HEK293 (cell line): ENCODE measurements around the gene DKK3.
A peak's percentile ranks its signal among the peaks of the same experiment; 100 is the strongest.

Source experiments
- CTCF ChIA-PET: fragments of 350-600 bp; formaldehyde crosslinking; extraction: SDS; loops from one replicate; lab custom pipeline; 2021; ENCODE audit warnings: antibody characterized with exemption; lab: Yijun Ruan, JAX
- POLR2A ChIA-PET: fragments of 300-600 bp; formaldehyde crosslinking; extraction: SDS; loops from one replicate; lab custom pipeline; 2020; ENCODE audit warnings: antibody characterized with exemption, inconsistent platforms; lab: Yijun Ruan, JAX
- H3K27ac ChIP-seq: fragments of 200-500 bp; sonication (Bioruptor generic); 2 replicates; pipeline ENCODE4 v1.5.1; 2014; ENCODE audit warnings: low read depth, low read length, control low read depth, inconsistent platforms; ENCODE audit errors: extremely low read depth
- H3K36me3 ChIP-seq, 2 experiments: fragments of 200-500 bp in 1 of 2; sonication (Bioruptor generic) in 1 of 2; 1 replicate in 1 of 2; 2 replicates in 1 of 2; pipeline ENCODE4 v1.5.1; 2014 to 2017; ENCODE audit warnings: inconsistent platforms in 2 of 2, low read length in 2 of 2; ENCODE audit not compliant: control insufficient read depth in 2 of 2, insufficient read depth in 1 of 2
- H3K4me1 ChIP-seq: fragments of 200-500 bp; sonication (Bioruptor generic); 2 replicates; pipeline ENCODE4 v1.5.1; 2014; ENCODE audit warnings: mild to moderate bottlenecking, low read length, inconsistent platforms; ENCODE audit not compliant: control insufficient read depth, insufficient read depth
- H3K4me3 ChIP-seq: 2 replicates; pipeline ENCODE4 v1.5.1; 2011; ENCODE audit warnings: low read depth, mild to moderate bottlenecking, control low read depth, low read length, moderate library complexity
- H3K9me3 ChIP-seq: fragments of 200-500 bp; sonication (Bioruptor generic); 2 replicates; pipeline ENCODE4 v1.5.1; 2014; ENCODE audit warnings: low read depth, low read length, inconsistent platforms; ENCODE audit not compliant: control insufficient read depth, insufficient read depth
- ELK4 ChIP-seq: IDR thresholded peaks from 2 replicates; pipeline ENCODE4 v1.6.1; 2011; ENCODE audit warnings: mild to moderate bottlenecking, low read depth, low read length, borderline replicate concordance
- KLF7 ChIP-seq: fragments of 450-650 bp; formaldehyde crosslinking; IDR thresholded peaks from 2 replicates; pipeline ENCODE4 v1.5.1; 2016; ENCODE audit warnings: missing biosample characterization, missing genetic modification characterization, borderline replicate concordance
- MYNN ChIP-seq: fragments of 450-650 bp; formaldehyde crosslinking; IDR thresholded peaks from 2 replicates; pipeline ENCODE4 v1.5.1; 2016; ENCODE audit warnings: missing biosample characterization, missing genetic modification characterization, borderline replicate concordance
- PBX3 ChIP-seq: sonication (generic); formaldehyde crosslinking; IDR thresholded peaks from 2 replicates; pipeline ENCODE4 v1.8.1; 2022; ENCODE audit warnings: mild to moderate bottlenecking, moderate library complexity, missing genetic modification reagents
- ZBTB26 ChIP-seq: fragments of 450-650 bp; formaldehyde crosslinking; optimal IDR thresholded peaks from 2 replicates; pipeline ENCODE3; 2016; ENCODE audit warnings: missing biosample characterization, mild to moderate bottlenecking, missing genetic modification characterization
- ZIC2 ChIP-seq: fragments of 450-650 bp; formaldehyde crosslinking; IDR thresholded peaks from 2 replicates; pipeline ENCODE4 v1.5.1; 2016; ENCODE audit warnings: missing biosample characterization, missing genetic modification characterization
- ZNF121 ChIP-seq: fragments of 450-650 bp; formaldehyde crosslinking; IDR thresholded peaks from 2 replicates; pipeline ENCODE4 v1.5.1; 2016; ENCODE audit warnings: missing biosample characterization, missing genetic modification characterization
- ZNF155 ChIP-seq: fragments of 450-650 bp; formaldehyde crosslinking; IDR thresholded peaks from 2 replicates; pipeline ENCODE4 v1.5.1; 2016; ENCODE audit warnings: missing biosample characterization, missing genetic modification characterization
- ZNF184 ChIP-seq: fragments of 450-650 bp; IDR thresholded peaks from 2 replicates; pipeline ENCODE4 v1.5.1; 2018; ENCODE audit warnings: missing biosample characterization, mild to moderate bottlenecking, missing genetic modification characterization
- ZNF274 ChIP-seq, 2 experiments: fragments of 200-500 bp in 1 of 2; fragments of 450-650 bp in 1 of 2; sonication (Bioruptor generic) in 1 of 2; formaldehyde crosslinking in 1 of 2; IDR thresholded peaks; 2 replicates each; pipeline versions ENCODE4 v1.5.1 to v1.6.1; 2014 to 2016; ENCODE audit warnings: borderline replicate concordance in 1 of 2, inconsistent platforms in 1 of 2, low read length in 1 of 2, missing biosample characterization in 1 of 2, missing genetic modification characterization in 1 of 2
- ZNF292 ChIP-seq: fragments of 450-650 bp; formaldehyde crosslinking; IDR thresholded peaks from 2 replicates; pipeline ENCODE4 v1.5.1; 2016; ENCODE audit warnings: low read depth, missing biosample characterization, missing genetic modification characterization, borderline replicate concordance
- ZNF362 ChIP-seq: fragments of 450-650 bp; formaldehyde crosslinking; IDR thresholded peaks from 2 replicates; pipeline ENCODE4 v1.5.1; 2016; ENCODE audit warnings: missing biosample characterization, missing genetic modification characterization
- ZNF433 ChIP-seq: fragments of 450-650 bp; formaldehyde crosslinking; IDR thresholded peaks from 2 replicates; pipeline ENCODE4 v1.5.1; 2016; ENCODE audit warnings: missing biosample characterization, missing genetic modification characterization, low read depth
- ZNF555 ChIP-seq: fragments of 450-650 bp; formaldehyde crosslinking; conservative IDR thresholded peaks from 2 replicates; pipeline ENCODE4 v1.5.1; 2017; ENCODE audit warnings: missing biosample characterization, mild to moderate bottlenecking, missing genetic modification characterization, inconsistent platforms
- ZNF610 ChIP-seq: fragments of 450-650 bp; formaldehyde crosslinking; IDR thresholded peaks from 2 replicates; pipeline ENCODE4 v1.5.1; 2016; ENCODE audit warnings: missing biosample characterization, missing genetic modification characterization, borderline replicate concordance
- ZNF626 ChIP-seq: fragments of 450-650 bp; sonication (Bioruptor Pico); formaldehyde crosslinking; IDR thresholded peaks from 2 replicates; pipeline ENCODE4 v1.5.1; 2018; ENCODE audit warnings: missing biosample characterization, missing genetic modification characterization, inconsistent platforms
- ZNF629 ChIP-seq: fragments of 450-650 bp; formaldehyde crosslinking; IDR thresholded peaks from 2 replicates; pipeline ENCODE4 v1.5.1; 2017; ENCODE audit warnings: missing biosample characterization, missing genetic modification characterization
- ZNF670 ChIP-seq: fragments of 450-650 bp; formaldehyde crosslinking; IDR thresholded peaks from 2 replicates; pipeline ENCODE4 v1.5.1; 2016; ENCODE audit warnings: missing biosample characterization, missing genetic modification characterization, low read depth
- ZNF776 ChIP-seq: fragments of 450-650 bp; formaldehyde crosslinking; IDR thresholded peaks from 2 replicates; pipeline ENCODE4 v1.5.0; 2017; ENCODE audit warnings: missing biosample characterization, missing genetic modification characterization, borderline replicate concordance

DKK3 gene

GRCh38 chr11:11984563-11984962 is 23.9 kb downstream of the DKK3 start:
- TF ChIP-seq ELK4 (no peak), ZIC2 (tag by site-specific recombination) (0 out of 2 replicates have a peak, but pooled peaks have one; percentile 13)
- TF ChIP-seq, all 188 proteins: peak for 1
- Histone ChIP-seq H3K4me1 (no peaks in the 10 kb centered on the region), H3K4me3 (no peak overlapping the region), H3K9me3 (no peaks in the 10 kb centered on the region), H3K36me3 (no peaks in the 10 kb centered on the region), H3K27ac (no peak overlapping the region)
- ChIA-PET POLR2A (no interaction called here), CTCF (interaction anchor here (1.1 to 1.8 kb wide), 2 partner anchors 18 to 21 kb away, joined by 3 to 4 read pairs; no protein-coding TSS in a partner anchor)

GRCh38 chr11:11983427-11983826 is 25.0 kb downstream of the DKK3 start:
- CTCF ChIA-PET = interaction anchor here (1.1 to 1.8 kb wide), 3 partner anchors 17 to 305 kb away, joined by 3 to 4 read pairs (median 3); no protein-coding TSS in a partner anchor
- no peak overlapping the region for H3K27ac ChIP-seq
- TF ChIP-seq ZNF626 = no peak
- TF ChIP-seq PBX3 (CRISPR knock-in tag) = no peak
- TF ChIP-seq ZNF121 (tag by site-specific recombination) = no peak
- TF ChIP-seq ZNF433 (tag by site-specific recombination) = no peak
- TF ChIP-seq MYNN (tag by site-specific recombination) = no peak
- no peak for TF ChIP-seq ZNF629 (tag by site-specific recombination)
- TF ChIP-seq ZNF184 = no peak
- no peak overlapping the region for H3K4me3 ChIP-seq
- POLR2A ChIA-PET = no interaction called here
- no peaks in the 10 kb centered on the region for H3K9me3 ChIP-seq
- H3K4me1 ChIP-seq = no peaks in the 10 kb centered on the region
- no peaks in the 10 kb centered on the region for H3K36me3 ChIP-seq

GRCh38 chr11:11982975-11983374 is 25.5 kb downstream of the DKK3 start:
- Histone ChIP-seq H3K4me3 (no peak overlapping the region), H3K27ac (no peak overlapping the region)
- TF ChIP-seq ZNF274 (IDR thresholded peaks at IDR 0.05; ENCODE audit: low read length) (no peak), ZNF274 (tag by site-specific recombination; IDR thresholded peaks at IDR 0.05; ENCODE audit: borderline replicate concordance) (no peak), ZBTB26 (tag by site-specific recombination) (no peak), ZNF776 (tag by site-specific recombination) (no peak), ZNF670 (tag by site-specific recombination) (no peak), ZNF292 (tag by site-specific recombination) (no peak), KLF7 (tag by site-specific recombination) (no peak), ZNF362 (tag by site-specific recombination) (no peak), ZNF610 (tag by site-specific recombination) (no peak), ZNF555 (tag by site-specific recombination) (no peak), ZNF155 (no peak)
- TF ChIP-seq, all 188 proteins: peak for 0
- ChIA-PET POLR2A (no interaction called here), CTCF (interaction anchor here (1.2 to 1.8 kb wide), 2 partner anchors 16 to 306 kb away, joined by 3 to 4 read pairs; no protein-coding TSS in a partner anchor)
- no peaks in the 10 kb centered on the region for H3K4me1 ChIP-seq
- no peaks in the 10 kb centered on the region for H3K36me3 ChIP-seq
- H3K9me3 ChIP-seq = no peaks in the 10 kb centered on the region
